WTC11 (cell line): Measurements from ENCODE around the gene PACSIN1.

Experiments used
- CTCF ChIP-seq: fragments of 200-600 bp; IDR thresholded peaks from 2 replicates; pipeline ENCODE4 v1.8.0; 2022; ENCODE audit warnings: antibody characterized with exemption
- NFE2L1 ChIP-seq: sonication (generic); formaldehyde crosslinking; IDR thresholded peaks from 2 replicates; pipeline ENCODE4 v1.8.1; 2023; ENCODE audit warnings: missing genetic modification reagents

GRCh38 chr6:34493344-34493743 lies 27.5 kb downstream of the PACSIN1 start:
- TF ChIP-seq CTCF (no peak), NFE2L1 (CRISPR knock-in tag) (no peak)
